PC-3 (cell line): Measurements from ENCODE around the gene DCAF8L1. TPM values are rescaled to one million over a fixed set of nuclear protein-coding genes. Genes with fewer than 3 reads are reported as not detected.

ENCODE experiments used
- ATAC-seq: fragments of 200-7000 bp; cut with Tn5 transposase; 2 replicates; pipeline ENCODE4 v1.9.1; 2020; ENCODE audit warnings: mild to moderate bottlenecking, moderate library complexity
- BruUV-seq: library from RNA; stranded (reverse); fragments of 400-500 nt; replicated peaks from 2 replicates; lab custom pipeline; 2021; lab: Mats Ljungman, UMichigan
- CTCF ChIA-PET: fragments of 300-600 bp; sonication (Branson Sonifier 250); formaldehyde crosslinking; loops from one replicate; lab custom pipeline; 2022; ENCODE audit warnings: antibody characterized with exemption; lab: Charles Lee
- POLR2A ChIA-PET: fragments of 300-600 bp; sonication (Branson Sonifier 250); formaldehyde crosslinking; loops from one replicate; lab custom pipeline; 2022; ENCODE audit warnings: antibody characterized with exemption; ENCODE audit not compliant: unreplicated experiment; lab: Charles Lee
- DNase-seq: peaks from one replicate; pipeline ENCODE4 v3.0.0-alpha.2; 2015
- H2AFZ ChIP-seq: fragments of 300-600 bp; sonication (generic); 2 replicates; pipeline ENCODE4 v1.6.0; 2016; ENCODE audit warnings: antibody characterized with exemption, low read length
- H3F3A ChIP-seq: fragments of 300-600 bp; sonication (generic); one replicate; pipeline ENCODE4 v1.6.0; 2017; ENCODE audit warnings: antibody characterized with exemption, low read length, control low read depth, mild to moderate bottlenecking; ENCODE audit not compliant: unreplicated experiment
- H3K27ac ChIP-seq: fragments of 300-600 bp; sonication (generic); 2 replicates; pipeline ENCODE4 v1.5.1; 2016; ENCODE audit warnings: mild to moderate bottlenecking, low read length
- H3K27me3 ChIP-seq: fragments of 300-600 bp; sonication (generic); 2 replicates; pipeline ENCODE4 v1.6.1; 2016; ENCODE audit warnings: low read length, mixed read lengths
- H3K36me3 ChIP-seq: fragments of 300-600 bp; sonication (generic); 2 replicates; pipeline ENCODE4 v1.6.1; 2016; ENCODE audit warnings: low read depth, mixed run types, low read length, mixed read lengths
- H3K4me1 ChIP-seq: fragments of 300-600 bp; sonication (generic); 2 replicates; pipeline ENCODE4 v1.5.1; 2016; ENCODE audit warnings: low read length; ENCODE audit not compliant: insufficient read depth
- H3K4me2 ChIP-seq: fragments of 300-600 bp; sonication (generic); 2 replicates; pipeline ENCODE4 v1.6.0; 2016; ENCODE audit warnings: low read length
- H3K4me3 ChIP-seq: fragments of 300-600 bp; sonication (generic); 2 replicates; pipeline ENCODE4 v1.5.1; 2016; ENCODE audit warnings: mild to moderate bottlenecking, low read length, mixed read lengths
- H3K79me2 ChIP-seq: fragments of 300-600 bp; sonication (generic); 2 replicates; pipeline ENCODE4 v1.6.1; 2017; ENCODE audit warnings: low read length, mixed read lengths
- H3K9ac ChIP-seq: fragments of 300-600 bp; sonication (generic); 2 replicates; pipeline ENCODE4 v1.6.0; 2016; ENCODE audit warnings: mild to moderate bottlenecking, low read length
- H3K9me2 ChIP-seq: fragments of 300-600 bp; sonication (generic); replicated peaks from 2 replicates; pipeline ENCODE4 v1.6.1; 2016; ENCODE audit warnings: mixed run types, low read length, mixed read lengths
- H3K9me3 ChIP-seq: fragments of 300-600 bp; sonication (generic); 2 replicates; pipeline ENCODE4 v1.6.1; 2016; ENCODE audit warnings: low read length, mixed read lengths
- H4K20me1 ChIP-seq: fragments of 300-600 bp; sonication (generic); 2 replicates; pipeline ENCODE4 v1.6.1; 2016; ENCODE audit warnings: low read length, mixed read lengths
- CTCF ChIP-seq: fragments of 300-600 bp; sonication (generic); conservative IDR thresholded peaks from 2 replicates; pipeline ENCODE4 v1.5.1; 2017; ENCODE audit warnings: antibody characterized with exemption, low read depth, mild to moderate bottlenecking, low read length
- EZH2 ChIP-seq: fragments of 300-600 bp; sonication (generic); IDR thresholded peaks from one replicate; pipeline ENCODE4 v1.6.1; 2017; ENCODE audit warnings: antibody characterized with exemption, mild to moderate bottlenecking, low read length; ENCODE audit not compliant: unreplicated experiment
- EZH2phosphoT487 ChIP-seq: fragments of 300-600 bp; sonication (generic); IDR thresholded peaks from 2 replicates; pipeline ENCODE4 v1.6.1; 2018; ENCODE audit warnings: mild to moderate bottlenecking, antibody characterized with exemption, low read length, borderline replicate concordance
- intact Hi-C: fragments of 100-400 bp; cut with micrococcal nuclease; formaldehyde crosslinking; loops from 2 replicates; pipeline ENCODE4 v1.9.0; 2023
- total RNA-seq: library from RNA; depleted of rRNA; stranded (reverse); fragments of >200 nt; gene quantifications from 2 replicates; pipeline ENCODE4 v1.2.3, GENCODE V29; 2014

The DCAF8L1 gene
- total RNA-seq, 1 experiment from 2014 or later: not detected

GRCh38 chrX:27968878-27969277 lies 12.4 kb downstream of the DCAF8L1 start:
- DNase-seq (no peak), ATAC-seq (no peak)
- BruUV-seq: no TSS peak
- TF ChIP-seq EZH2phosphoT487 (no peak), CTCF (no peak), EZH2 (no peak)
- ChIA-PET CTCF (no interaction called here), POLR2A (no interaction called here)
- Histone ChIP-seq H3K36me3 (no peaks in the 10 kb centered on the region), H3K4me3 (no peak overlapping the region), H3K4me2 (no peak overlapping the region), H4K20me1 (no peaks in the 10 kb centered on the region), H3K9ac (no peak overlapping the region), H2AFZ (no peak overlapping the region), H3F3A (no peaks in the 10 kb centered on the region), H3K79me2 (no peaks in the 10 kb centered on the region), H3K27me3 (no peaks in the 10 kb centered on the region), H3K4me1 (peaks cover 26% of the 10 kb centered on the region), H3K27ac (no peak overlapping the region), H3K9me2 (no peaks in the 10 kb centered on the region), H3K9me3 (no peaks in the 10 kb centered on the region)
- intact Hi-C loops: loop anchor here (10.0 kb wide), 1 partner anchor 426 kb away; no protein-coding TSS in a partner anchor

GRCh38 chrX:27968352-27968751 lies 12.9 kb downstream of the DCAF8L1 start:
- Histone ChIP-seq H3K9me3 (no peaks in the 10 kb centered on the region), H3K27me3 (no peaks in the 10 kb centered on the region), H3K4me3 (no peak overlapping the region), H3K27ac (no peak overlapping the region), H3F3A (no peaks in the 10 kb centered on the region), H3K9me2 (no peaks in the 10 kb centered on the region), H4K20me1 (no peaks in the 10 kb centered on the region), H3K36me3 (no peaks in the 10 kb centered on the region), H2AFZ (no peak overlapping the region), H3K9ac (no peak overlapping the region), H3K79me2 (no peaks in the 10 kb centered on the region), H3K4me2 (no peak overlapping the region), H3K4me1 (peaks cover 26% of the 10 kb centered on the region)
- POLR2A ChIA-PET: no interaction called here
- TF ChIP-seq CTCF (no peak), EZH2 (no peak), EZH2phosphoT487 (no peak)
- ATAC-seq: no peak
- CTCF ChIA-PET: no interaction called here
- BruUV-seq: no TSS peak
- intact Hi-C loops: loop anchor here (10.0 kb wide), 1 partner anchor 426 kb away; no protein-coding TSS in a partner anchor
- no peak for DNase-seq

GRCh38 chrX:27966955-27967354 lies 14.3 kb downstream of the DCAF8L1 start:
- H3K36me3 ChIP-seq: no peaks in the 10 kb centered on the region
- no peaks in the 10 kb centered on the region for H3K9me2 ChIP-seq
- POLR2A ChIA-PET: no interaction called here
- CTCF ChIA-PET: interaction anchor here (0.6 kb wide), 1 partner anchor 284 kb away, joined by 3 read pairs; no protein-coding TSS in a partner anchor
- H3K79me2 ChIP-seq: no peaks in the 10 kb centered on the region
- peaks cover 26% of the 10 kb centered on the region for H3K4me1 ChIP-seq
- H3K27ac ChIP-seq: peak overlapping the region; percentile 67
- H3K9ac ChIP-seq: no peak overlapping the region
- ATAC-seq (no peak), DNase-seq (peak; percentile 55)
- no peak for TF ChIP-seq EZH2phosphoT487
- no peak for TF ChIP-seq CTCF
- no peak for TF ChIP-seq EZH2
- H2AFZ ChIP-seq: no peak overlapping the region
- no peaks in the 10 kb centered on the region for H3F3A ChIP-seq
- H3K27me3 ChIP-seq: no peaks in the 10 kb centered on the region
- peak overlapping the region; percentile 53; the same call in 1 of the 2 replicates for H3K4me2 ChIP-seq
- no peaks in the 10 kb centered on the region for H4K20me1 ChIP-seq
- intact Hi-C loops: loop anchor here (10.0 kb wide), 1 partner anchor 428 kb away; no protein-coding TSS in a partner anchor
- no TSS peak for BruUV-seq
- H3K4me3 ChIP-seq: no peak overlapping the region
- H3K9me3 ChIP-seq: no peaks in the 10 kb centered on the region
